ENCODE measurements around the gene DHFR.

- TF ChIP-seq REST (IDR thresholded peaks at IDR 0.05; ENCODE audit: low read depth): no peak
- no peak for TF ChIP-seq YY1 (IDR thresholded peaks at IDR 0.05; ENCODE audit: low read depth)
- TF ChIP-seq FOXM1 (IDR thresholded peaks at IDR 0.05; ENCODE audit: borderline replicate concordance, low read depth): no peak
- TF ChIP-seq MAX (IDR thresholded peaks at IDR 0.05): no peak
- no peak for TF ChIP-seq EP300 (IDR thresholded peaks at IDR 0.05; ENCODE audit: borderline replicate concordance)
- no peak for TF ChIP-seq TCF12 (IDR thresholded peaks at IDR 0.05; ENCODE audit: low read depth)
- TF ChIP-seq CEBPB (IDR thresholded peaks at IDR 0.05): no peak
- no peak for TF ChIP-seq NFIC (IDR thresholded peaks at IDR 0.05)
- TF ChIP-seq ZBTB7A (IDR thresholded peaks at IDR 0.05; ENCODE audit: low read depth): no peak
- TF ChIP-seq USF1 (IDR thresholded peaks at IDR 0.05): no peak
These were observed 35.7 kb downstream of the DHFR start for GRCh38 chr5:80619086-80619485.

Measured in Ishikawa (cell line).